ENCODE results near the gene KRT85. TPM values are rescaled to one million over a fixed set of nuclear protein-coding genes. Genes with fewer than 3 reads are reported as not detected.

Gene KRT85
- total and polyA plus RNA-seq, 2 of the 13 experiments (the other 11 are each of a cell fraction or from before 2014, with no cell fraction given) = not detected

DNA sequence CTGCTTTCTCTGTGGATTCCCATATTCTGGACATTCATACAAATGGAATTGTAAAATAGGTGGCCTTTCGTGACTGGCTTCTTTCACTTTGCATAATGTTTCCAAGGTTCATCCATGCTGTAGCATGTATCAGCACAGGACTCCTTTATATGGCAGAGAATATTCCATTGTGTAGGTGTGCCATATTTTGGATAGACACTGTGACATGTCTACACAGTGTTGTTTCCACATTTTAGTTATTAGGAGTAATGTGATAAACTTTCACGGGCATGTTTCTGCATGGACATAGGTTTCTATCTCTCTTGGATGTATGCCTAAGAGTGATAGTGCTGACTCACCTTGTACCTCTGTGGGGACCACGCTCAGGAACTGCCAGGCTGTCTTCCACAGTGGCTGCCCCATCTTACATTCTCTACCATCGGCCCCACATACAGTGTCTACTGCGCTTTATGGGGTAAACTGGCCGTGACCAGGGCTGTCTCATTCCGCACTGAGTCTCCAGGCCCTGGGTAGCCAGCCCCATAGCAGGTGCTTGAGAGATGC, 25.3 kb upstream of the KRT85 start:
- ChIA-PET CTCF (ENCODE audit: low intra/inter-chr PET ratio, low total read pairs) (no interaction called here), POLR2A (no interaction called here)
- H4K20me1 ChIP-seq (ENCODE audit: insufficient read depth, low read length) = no peaks in the 10 kb centered on the region
- no peaks in the 10 kb centered on the region for H3K79me2 ChIP-seq (ENCODE audit: insufficient read depth, low read length)
- WGBS (ENCODE audit: low lambda C conversion rate) = 2% methylated on average over 6 of the region's 7 CpGs
- TF ChIP-seq ZSCAN30 (CRISPR knock-in tag; IDR thresholded peaks at IDR 0.05) = no peak
- no peak for TF ChIP-seq ZFX (CRISPR knock-in tag; IDR thresholded peaks at IDR 0.05; ENCODE audit: low read depth)
- TF ChIP-seq ZNF883 (CRISPR knock-in tag; IDR thresholded peaks at IDR 0.05; ENCODE audit: not compliant biosample characterization) = no peak
- peaks cover 0 to 9% of the 10 kb centered on the region in 2 experiments; a peak in 3 of 5 replicates for H3K27me3 ChIP-seq (ENCODE audit: control insufficient read depth in 1 of 2, insufficient read depth in 2 of 2, low read length in 2 of 2)
- H3K9me3 ChIP-seq (ENCODE audit: low read length) = no peaks in the 10 kb centered on the region
- no peak overlapping the region for H3K27ac ChIP-seq (ENCODE audit: extremely low read length, insufficient read depth, low read length)
- H3K36me3 ChIP-seq (replicated peaks in 1 of 2; ENCODE audit: control insufficient read depth in 1 of 2, insufficient read depth in 2 of 2, low read length in 2 of 2) = no peaks in the 10 kb centered on the region
- no peak overlapping the region for H3K9ac ChIP-seq (ENCODE audit: insufficient read depth, low read depth, low read length)
- DNase-seq (ENCODE audit: low spot score) (no peak), ATAC-seq (no peak), FAIRE-seq (no peak)
- H3K4me3 ChIP-seq (replicated peaks in 1 of 3; ENCODE audit: insufficient read depth in 1 of 3, low read depth in 2 of 3, low read length in 3 of 3) = no peak overlapping the region
- in situ Hi-C loops (cut with HindIII; ENCODE audit: extremely low pct_ligation_motif_present, low pct_unique_long_range_greater_than_20kb) (loop anchor here (25.0 kb wide), 1 partner anchor 595 kb away; no protein-coding TSS in a partner anchor), intact Hi-C loops (cut with micrococcal nuclease; ENCODE audit: unreplicated experiment) (loop anchor here (1.0 kb wide), 1 partner anchor 23 kb away; no protein-coding TSS in a partner anchor)
- no peaks in the 10 kb centered on the region for H3K4me1 ChIP-seq (ENCODE audit: insufficient read depth, low read length)
- BruUV-seq (replicated peaks) = no TSS peak
- no peak overlapping the region for H2AFZ ChIP-seq (ENCODE audit: low read length)
- no peak overlapping the region for H3K4me2 ChIP-seq (ENCODE audit: low read depth, low read length)

DNA sequence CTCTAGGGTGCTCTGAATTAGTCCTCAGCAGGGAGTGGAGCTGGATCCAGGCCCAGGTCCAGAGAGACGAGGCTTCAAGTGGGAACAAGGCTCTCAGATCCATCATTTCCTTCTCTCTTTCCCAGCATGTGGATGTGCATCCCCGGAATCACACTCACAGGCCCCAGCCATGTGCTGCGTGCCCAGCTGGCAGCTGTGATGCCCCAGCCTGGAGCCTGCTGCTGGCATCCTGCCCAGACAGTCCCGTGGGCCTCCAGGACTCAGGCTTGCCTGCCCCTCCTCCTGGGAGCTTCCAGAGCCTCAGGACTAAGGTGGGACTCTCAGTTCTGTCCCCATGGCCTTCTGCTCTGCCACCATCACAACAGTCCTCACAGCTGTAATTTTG, 24.3 kb upstream of the KRT85 start:
- Histone ChIP-seq H3K27me3 (ENCODE audit: control insufficient read depth in 1 of 2, insufficient read depth in 2 of 2, low read length in 2 of 2) (peaks cover 0 to 9% of the 10 kb centered on the region in 2 experiments; a peak in 3 of 5 replicates), H3K27ac (ENCODE audit: extremely low read length, insufficient read depth, low read length) (no peak overlapping the region), H3K9me3 (ENCODE audit: low read length) (no peaks in the 10 kb centered on the region), H3K9ac (ENCODE audit: insufficient read depth, low read depth, low read length) (no peak overlapping the region), H3K36me3 (replicated peaks in 1 of 2; ENCODE audit: control insufficient read depth in 1 of 2, insufficient read depth in 2 of 2, low read length in 2 of 2) (no peaks in the 10 kb centered on the region), H3K4me2 (ENCODE audit: low read depth, low read length) (no peak overlapping the region), H3K4me1 (ENCODE audit: insufficient read depth, low read length) (no peaks in the 10 kb centered on the region), H2AFZ (ENCODE audit: low read length) (no peak overlapping the region), H3K79me2 (ENCODE audit: insufficient read depth, low read length) (no peaks in the 10 kb centered on the region), H4K20me1 (ENCODE audit: insufficient read depth, low read length) (no peaks in the 10 kb centered on the region), H3K4me3 (replicated peaks in 1 of 3; ENCODE audit: insufficient read depth in 1 of 3, low read depth in 2 of 3, low read length in 3 of 3) (no peak overlapping the region)
- no CpG with 5 or more reads among the region's 4 CpGs for WGBS (ENCODE audit: low lambda C conversion rate)
- BruUV-seq (replicated peaks) = no TSS peak
- ChIA-PET CTCF (ENCODE audit: low intra/inter-chr PET ratio, low total read pairs) (no interaction called here), POLR2A (no interaction called here)
- no peak for FAIRE-seq
- no peak for DNase-seq (ENCODE audit: low spot score)
- no peak for ATAC-seq
- in situ Hi-C loops (cut with HindIII; ENCODE audit: extremely low pct_ligation_motif_present, low pct_unique_long_range_greater_than_20kb) (loop anchor here (25.0 kb wide), 1 partner anchor 596 kb away; no protein-coding TSS in a partner anchor), intact Hi-C loops (cut with micrococcal nuclease; ENCODE audit: unreplicated experiment) (loop anchor here (1.0 kb wide), 1 partner anchor 24 kb away; no protein-coding TSS in a partner anchor)
- no peak for TF ChIP-seq MZF1 (CRISPR knock-in tag; IDR thresholded peaks at IDR 0.05; ENCODE audit: borderline replicate concordance)
- TF ChIP-seq ZNF143 (CRISPR knock-in tag; IDR thresholded peaks at IDR 0.05) = no peak
- TF ChIP-seq HMGXB3 (CRISPR knock-in tag; IDR thresholded peaks at IDR 0.05; ENCODE audit: borderline replicate concordance) = no peak
- TF ChIP-seq FIP1L1 (IDR thresholded peaks at IDR 0.05; ENCODE audit: borderline replicate concordance, insufficient read depth, low read depth, low read length) = no peak
- TF ChIP-seq ZFYVE20 (CRISPR knock-in tag; IDR thresholded peaks at IDR 0.05; ENCODE audit: borderline replicate concordance, low read depth) = no peak
- no peak for TF ChIP-seq JDP2 (CRISPR knock-in tag; IDR thresholded peaks at IDR 0.05; ENCODE audit: borderline replicate concordance)
- TF ChIP-seq ADNP (CRISPR knock-in tag; IDR thresholded peaks at IDR 0.05) = no peak
- no peak for TF ChIP-seq ZNF292 (CRISPR knock-in tag; IDR thresholded peaks at IDR 0.05; ENCODE audit: borderline replicate concordance, low read depth)
- TF ChIP-seq ZNF530 (CRISPR knock-in tag; IDR thresholded peaks at IDR 0.05; ENCODE audit: low read depth) = no peak
- TF ChIP-seq ELF4 (CRISPR knock-in tag; IDR thresholded peaks at IDR 0.05; ENCODE audit: borderline replicate concordance) = no peak
